Measurements from ENCODE around the gene GDI1.
"Not testable (repeated sequence)": the region's sequence is repeated elsewhere in the genome, so short reads cannot be mapped to it uniquely, and the experiment has no call there.

The GDI1 gene

DNA sequence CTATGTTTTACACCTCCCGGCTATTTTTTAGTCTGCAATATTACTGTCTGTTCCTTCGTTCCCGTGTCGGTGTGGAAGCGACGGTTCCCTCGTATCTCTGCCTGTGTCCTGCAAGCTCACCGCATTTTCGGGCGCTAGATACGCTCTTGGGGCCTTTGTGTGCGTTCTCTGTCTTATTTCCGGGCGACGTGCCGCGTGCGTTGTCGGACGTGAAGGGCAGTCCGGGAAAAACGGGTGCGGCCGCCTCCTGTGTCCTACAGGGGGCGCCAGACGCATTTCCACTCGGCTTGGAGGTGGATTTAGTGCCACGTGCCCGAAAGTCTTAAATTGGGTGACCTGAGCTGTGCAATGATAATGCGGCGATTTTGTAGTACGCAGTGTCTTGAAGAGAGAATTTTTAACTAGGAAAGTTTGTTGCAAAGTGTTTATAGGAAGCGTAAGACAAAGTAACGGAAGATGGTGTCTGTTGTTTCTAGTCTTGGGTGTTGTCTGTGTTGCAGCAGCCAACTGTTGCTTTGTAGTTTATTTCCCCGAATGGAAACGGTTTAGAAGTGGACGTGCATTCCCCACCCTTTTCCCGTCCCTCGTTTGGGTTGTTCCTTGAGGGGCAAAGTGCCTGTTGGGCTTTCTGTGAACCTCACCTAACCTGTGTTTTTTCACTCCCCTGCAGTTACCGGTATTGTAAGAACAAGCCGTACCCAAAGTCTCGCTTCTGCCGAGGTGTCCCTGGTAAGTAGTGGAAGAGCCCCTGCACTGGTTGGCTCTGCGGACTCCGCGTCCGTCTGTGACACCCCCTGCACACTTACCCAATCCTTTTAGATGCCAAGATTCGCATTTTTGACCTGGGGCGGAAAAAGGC is 38.1 kb upstream of the GDI1 start (continued):
- TF ChIP-seq BCL11B (tag by site-specific recombination; IDR thresholded peaks at IDR 0.05; ENCODE audit: low read depth): 0 out of 2 replicates have a peak, but pooled peaks have one; percentile 28
- no peak for TF ChIP-seq ZFP41 (tag by site-specific recombination; IDR thresholded peaks at IDR 0.05; ENCODE audit: borderline replicate concordance)
- no peak for TF ChIP-seq ZNF311 (tag by site-specific recombination; IDR thresholded peaks at IDR 0.05; ENCODE audit: borderline replicate concordance)
- no peak for TF ChIP-seq ZNF529 (tag by site-specific recombination; IDR thresholded peaks at IDR 0.05; ENCODE audit: insufficient replicate concordance)
- no peak for TF ChIP-seq SP2 (tag by site-specific recombination; IDR thresholded peaks at IDR 0.05)
- no peak; the same call in none of the 2 replicates for TF ChIP-seq ZNF335 (tag by site-specific recombination; conservative IDR thresholded peaks at IDR 0.05)
- no peak for TF ChIP-seq ZNF664 (tag by site-specific recombination; IDR thresholded peaks at IDR 0.05)
- 0 out of 2 replicates have a peak, but pooled peaks have one; percentile 6 for TF ChIP-seq ZNF341 (tag by site-specific recombination; IDR thresholded peaks at IDR 0.05; ENCODE audit: low read depth)
- TF ChIP-seq ZNF184 (tag by site-specific recombination; IDR thresholded peaks at IDR 0.05): no peak

DNA sequence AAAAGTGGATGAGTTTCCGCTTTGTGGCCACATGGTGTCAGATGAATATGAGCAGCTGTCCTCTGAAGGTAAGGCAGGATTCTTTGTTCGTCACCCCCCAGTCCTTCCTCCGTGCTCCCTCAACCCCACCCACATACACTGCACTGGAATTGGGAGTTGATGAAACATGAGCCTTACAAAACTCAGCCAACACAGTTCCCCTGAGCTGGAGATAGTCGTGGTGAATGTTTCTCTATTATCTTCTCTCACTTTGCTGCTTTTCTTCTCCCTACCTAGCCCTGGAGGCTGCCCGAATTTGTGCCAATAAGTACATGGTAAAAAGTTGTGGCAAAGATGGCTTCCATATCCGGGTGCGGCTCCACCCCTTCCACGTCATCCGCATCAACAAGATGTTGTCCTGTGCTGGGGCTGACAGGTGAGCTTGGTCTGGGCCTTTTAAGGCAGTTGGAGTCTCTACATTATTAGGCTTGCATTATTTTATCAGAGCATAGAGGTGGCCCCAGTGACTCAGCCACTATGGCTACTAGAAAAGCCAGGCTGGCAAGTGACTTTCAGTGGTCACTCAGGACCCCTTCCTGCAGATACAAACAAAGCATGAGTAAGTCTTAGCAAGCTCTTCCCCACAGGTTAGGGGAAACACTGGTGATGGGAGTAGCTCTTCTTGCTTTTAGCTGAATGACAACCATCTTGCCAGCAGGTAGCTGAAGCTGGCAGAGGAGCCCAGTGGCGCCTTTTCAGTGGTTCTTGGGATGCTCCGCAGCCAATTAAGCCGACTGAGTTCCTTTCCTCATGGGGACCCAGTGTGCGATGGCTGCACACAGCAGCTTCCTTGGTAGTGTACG is 37.2 kb upstream of the GDI1 start:
- TF ChIP-seq, protein P1, sequence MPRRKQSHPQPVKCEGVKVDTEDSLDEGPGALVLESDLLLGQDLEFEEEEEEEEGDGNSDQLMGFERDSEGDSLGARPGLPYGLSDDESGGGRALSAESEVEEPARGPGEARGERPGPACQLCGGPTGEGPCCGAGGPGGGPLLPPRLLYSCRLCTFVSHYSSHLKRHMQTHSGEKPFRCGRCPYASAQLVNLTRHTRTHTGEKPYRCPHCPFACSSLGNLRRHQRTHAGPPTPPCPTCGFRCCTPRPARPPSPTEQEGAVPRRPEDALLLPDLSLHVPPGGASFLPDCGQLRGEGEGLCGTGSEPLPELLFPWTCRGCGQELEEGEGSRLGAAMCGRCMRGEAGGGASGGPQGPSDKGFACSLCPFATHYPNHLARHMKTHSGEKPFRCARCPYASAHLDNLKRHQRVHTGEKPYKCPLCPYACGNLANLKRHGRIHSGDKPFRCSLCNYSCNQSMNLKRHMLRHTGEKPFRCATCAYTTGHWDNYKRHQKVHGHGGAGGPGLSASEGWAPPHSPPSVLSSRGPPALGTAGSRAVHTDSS (tag by site-specific recombination; IDR thresholded peaks at IDR 0.05): no peak
- TF ChIP-seq EGR2 (tag by site-specific recombination; IDR thresholded peaks at IDR 0.05; ENCODE audit: low read depth) (0 out of 2 replicates have a peak, but pooled peaks have one; percentile 24), ZNF23 (tag by site-specific recombination; IDR thresholded peaks at IDR 0.05; ENCODE audit: borderline replicate concordance) (no peak), FEZF1 (tag by site-specific recombination; IDR thresholded peaks at IDR 0.05) (0 out of 2 replicates have a peak, but pooled peaks have one; percentile 14), ZFHX2 (tag by site-specific recombination; conservative IDR thresholded peaks at IDR 0.05) (peak; percentile 42; the same call in 1 of the 2 replicates), TRIM28 (IDR thresholded peaks at IDR 0.05; ENCODE audit: borderline replicate concordance, low read length) (no peak), ZNF501 (tag by site-specific recombination; IDR thresholded peaks at IDR 0.05) (no peak)
- TF ChIP-seq, protein P2, sequence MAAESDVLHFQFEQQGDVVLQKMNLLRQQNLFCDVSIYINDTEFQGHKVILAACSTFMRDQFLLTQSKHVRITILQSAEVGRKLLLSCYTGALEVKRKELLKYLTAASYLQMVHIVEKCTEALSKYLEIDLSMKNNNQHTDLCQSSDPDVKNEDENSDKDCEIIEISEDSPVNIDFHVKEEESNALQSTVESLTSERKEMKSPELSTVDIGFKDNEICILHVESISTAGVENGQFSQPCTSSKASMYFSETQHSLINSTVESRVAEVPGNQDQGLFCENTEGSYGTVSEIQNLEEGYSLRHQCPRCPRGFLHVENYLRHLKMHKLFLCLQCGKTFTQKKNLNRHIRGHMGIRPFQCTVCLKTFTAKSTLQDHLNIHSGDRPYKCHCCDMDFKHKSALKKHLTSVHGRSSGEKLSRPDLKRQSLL (tag by site-specific recombination; IDR thresholded peaks at IDR 0.05): no peak
- POLR2A ChIA-PET: interaction anchor here (0.9 to 6.5 kb wide), 6 partner anchors 11 to 127 kb away, joined by 3 to 57 read pairs (median 15); partner anchors contain the start of genes DNASE1L1, EMD, FLNA and TAFAZZIN
- Histone ChIP-seq H3K27ac (ENCODE audit: extremely low read depth, low read depth, low read length) (peak overlapping the region; percentile 84), H3K9me3 (ENCODE audit: control insufficient read depth, insufficient read depth, low read depth, low read length) (no peaks in the 10 kb centered on the region), H3K4me1 (ENCODE audit: control insufficient read depth, insufficient read depth, low read length) (no peaks in the 10 kb centered on the region), H3K4me3 (ENCODE audit: low read depth, low read length) (peak overlapping the region; percentile 66), H3K36me3 (ENCODE audit: control insufficient read depth in 2 of 2, insufficient read depth in 1 of 2, low read length in 2 of 2) (peaks cover 0 to 44% of the 10 kb centered on the region in 2 experiments; a peak in 1 of 3 replicates)
- CTCF ChIA-PET: interaction anchor here (1.0 to 1.9 kb wide), 7 partner anchors 8 to 135 kb away, joined by 3 to 8 read pairs (median 5); partner anchors contain the start of gene DNASE1L1

DNA sequence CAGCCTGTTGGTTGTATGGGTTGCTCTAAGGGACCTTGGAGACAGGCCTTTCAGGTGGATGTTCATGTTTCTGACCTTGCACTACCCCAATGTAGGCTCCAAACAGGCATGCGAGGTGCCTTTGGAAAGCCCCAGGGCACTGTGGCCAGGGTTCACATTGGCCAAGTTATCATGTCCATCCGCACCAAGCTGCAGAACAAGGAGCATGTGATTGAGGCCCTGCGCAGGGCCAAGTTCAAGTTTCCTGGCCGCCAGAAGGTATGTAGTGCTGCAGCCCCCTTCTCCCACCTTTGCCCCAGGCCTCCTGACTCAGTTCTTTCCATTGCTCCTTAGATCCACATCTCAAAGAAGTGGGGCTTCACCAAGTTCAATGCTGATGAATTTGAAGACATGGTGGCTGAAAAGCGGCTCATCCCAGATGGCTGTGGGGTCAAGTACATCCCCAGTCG is 36.6 kb upstream of the GDI1 start:
- H3K4me3 ChIP-seq (ENCODE audit: low read depth, low read length); H3K27ac ChIP-seq (ENCODE audit: extremely low read depth, low read depth, low read length); H3K9me3 ChIP-seq (ENCODE audit: control insufficient read depth, insufficient read depth, low read depth, low read length); H3K4me1 ChIP-seq (ENCODE audit: control insufficient read depth, insufficient read depth, low read length): not testable (repeated sequence)
- ChIA-PET CTCF (interaction anchor here (1.0 to 1.9 kb wide), 2 partner anchors 133 to 135 kb away, joined by 3 to 8 read pairs; no protein-coding TSS in a partner anchor), POLR2A (interaction anchor here (0.9 to 6.5 kb wide), 3 partner anchors 10 to 127 kb away, joined by 3 to 57 read pairs (median 39); partner anchors contain the start of genes DNASE1L1 and TAFAZZIN)
- peaks cover 0 to 44% of the 10 kb centered on the region in 2 experiments; a peak in 1 of 3 replicates for H3K36me3 ChIP-seq (ENCODE audit: control insufficient read depth in 2 of 2, insufficient read depth in 1 of 2, low read length in 2 of 2)

All from HEK293 (cell line).